Activated T-cell treated with anti-CD3 and anti-CD28 coated beads for 48 hours (primary cell): ENCODE measurements around the gene CCDC91.

Experiments
- DNase-seq: peaks from one replicate; pipeline ENCODE4 v3.0.0-alpha.2; 2020; ENCODE audit warnings: low read depth

Gene CCDC91

GRCh38 chr12:28582672-28583376 lies 392.6 kb downstream of the CCDC91 start:
- no peak for DNase-seq

GRCh38 chr12:28583701-28584261 lies 393.5 kb downstream of the CCDC91 start:
- no peak for DNase-seq

GRCh38 chr12:28585146-28585545 lies 394.9 kb downstream of the CCDC91 start:
- no peak for DNase-seq

GRCh38 chr12:28586481-28586880 lies 396.2 kb downstream of the CCDC91 start:
- no peak for DNase-seq

- no peak for DNase-seq
These were observed 401.6 kb downstream of the CCDC91 start for GRCh38 chr12:28591831-28592230.
